ENCODE measurements around the gene GNG8.

The GNG8 gene

GRCh38 chr19:46634045-46634655, 1.9 kb downstream of the GNG8 start:
- no peaks in the 10 kb centered on the region for H3K36me3 ChIP-seq (ENCODE audit: control insufficient read depth in 2 of 2, insufficient read depth in 1 of 2, low read length in 2 of 2)
- H3K9me3 ChIP-seq (ENCODE audit: control insufficient read depth, insufficient read depth, low read depth, low read length) = no peaks in the 10 kb centered on the region
- ChIA-PET CTCF (interaction anchor here (1.1 to 6.9 kb wide), 3 partner anchors 13 to 28 kb away, joined by 6 to 95 read pairs (median 45); partner anchors contain the start of gene DACT3), POLR2A (no interaction called here)
- H3K4me3 ChIP-seq (ENCODE audit: low read depth, low read length) = peak overlapping the region; percentile 33
- no peak overlapping the region for H3K27ac ChIP-seq (ENCODE audit: extremely low read depth, low read depth, low read length)
- H3K4me1 ChIP-seq (ENCODE audit: control insufficient read depth, insufficient read depth, low read length) = peaks cover 3% of the 10 kb centered on the region; the same call in 1 of the 2 replicates
- TF ChIP-seq CTCF (tag by site-specific recombination; IDR thresholded peaks at IDR 0.05) = no peak
- TF ChIP-seq SP2 (tag by site-specific recombination; IDR thresholded peaks at IDR 0.05) = peak; percentile 80
- TF ChIP-seq REPIN1 (tag by site-specific recombination; IDR thresholded peaks at IDR 0.05; ENCODE audit: low read depth) = no peak
- no peak for TF ChIP-seq IKZF3 (tag by site-specific recombination; IDR thresholded peaks at IDR 0.05)
- TF ChIP-seq KLF17 (tag by site-specific recombination; IDR thresholded peaks at IDR 0.05) = no peak
- peak; percentile 80 for TF ChIP-seq KLF9 (tag by site-specific recombination; IDR thresholded peaks at IDR 0.05; ENCODE audit: low read depth)
- no peak for TF ChIP-seq ZNF521 (tag by site-specific recombination; IDR thresholded peaks at IDR 0.05)
- no peak for TF ChIP-seq ZNF658 (tag by site-specific recombination; IDR thresholded peaks at IDR 0.05)
- no peak for TF ChIP-seq SETDB1 (IDR thresholded peaks at IDR 0.05; ENCODE audit: insufficient read length, low read length)
- TF ChIP-seq ZNF629 (tag by site-specific recombination; IDR thresholded peaks at IDR 0.05) = peak; percentile 57
- peak; percentile 86 for TF ChIP-seq ZXDB (tag by site-specific recombination; IDR thresholded peaks at IDR 0.05)
- TF ChIP-seq KLF1 (tag by site-specific recombination; IDR thresholded peaks at IDR 0.05) = peak; percentile 47
- TF ChIP-seq GLIS1 (tag by site-specific recombination; IDR thresholded peaks at IDR 0.05) = peak; percentile 71
- no peak for TF ChIP-seq ZNF549 (tag by site-specific recombination; IDR thresholded peaks at IDR 0.05)
- no peak for TF ChIP-seq ZNF350 (tag by site-specific recombination; IDR thresholded peaks at IDR 0.05)
- 0 out of 2 replicates have a peak, but pooled peaks have one; percentile 18 for TF ChIP-seq ZNF335 (tag by site-specific recombination; conservative IDR thresholded peaks at IDR 0.05)
- TF ChIP-seq ZNF121 (tag by site-specific recombination; IDR thresholded peaks at IDR 0.05) = no peak
- peak; percentile 27; the same call in 1 of the 2 replicates for TF ChIP-seq ZBTB20 (tag by site-specific recombination; IDR thresholded peaks at IDR 0.05)
- TF ChIP-seq ZNF202 (tag by site-specific recombination; IDR thresholded peaks at IDR 0.05; ENCODE audit: borderline replicate concordance) = no peak
- 0 out of 2 replicates have a peak, but pooled peaks have one; percentile 6 for TF ChIP-seq OSR2 (tag by site-specific recombination; IDR thresholded peaks at IDR 0.05)
- no peak for TF ChIP-seq GFI1B (tag by site-specific recombination; IDR thresholded peaks at IDR 0.05)
- no peak for TF ChIP-seq ZNF544 (tag by site-specific recombination; IDR thresholded peaks at IDR 0.05)
- TF ChIP-seq ZFP69B (tag by site-specific recombination; IDR thresholded peaks at IDR 0.05) = no peak
- TF ChIP-seq ZNF362 (tag by site-specific recombination; IDR thresholded peaks at IDR 0.05) = no peak
- no peak for TF ChIP-seq ZBTB8A (tag by site-specific recombination; IDR thresholded peaks at IDR 0.05)
- peak; percentile 15; the same call in 1 of the 2 replicates for TF ChIP-seq ZNF692 (tag by site-specific recombination; IDR thresholded peaks at IDR 0.05)
- peak; percentile 84 for TF ChIP-seq PRDM10 (tag by site-specific recombination; IDR thresholded peaks at IDR 0.05)
- no peak; the same call in 1 of the 2 replicates for TF ChIP-seq GLIS2 (tag by site-specific recombination; IDR thresholded peaks at IDR 0.05)
- peak; percentile 22; the same call in 1 of the 2 replicates for TF ChIP-seq ZNF660 (tag by site-specific recombination; IDR thresholded peaks at IDR 0.05)
- TF ChIP-seq ZNF501 (tag by site-specific recombination; IDR thresholded peaks at IDR 0.05) = no peak
- peak; percentile 90 for TF ChIP-seq SP3 (tag by site-specific recombination; IDR thresholded peaks at IDR 0.05)

All from HEK293 (cell line).